Endothelial cell (in vitro differentiated cells): ENCODE measurements around the gene MPZL1. TPM values are rescaled to one million over a fixed set of nuclear protein-coding genes. Genes with fewer than 3 reads are reported as not detected.

Experiments
- DNase-seq: peaks from one replicate; pipeline ENCODE4 v3.0.0; 2021; ENCODE audit warnings: low spot score
- H3K27ac Mint-ChIP-seq: one replicate; pipeline ENCODE4 v1.8.0; 2021; ENCODE audit warnings: mixed read lengths, inconsistent platforms; ENCODE audit not compliant: unreplicated experiment
- H3K27me3 Mint-ChIP-seq: one replicate; pipeline ENCODE4 v1.8.0; 2021; ENCODE audit warnings: mild to moderate bottlenecking, moderate library complexity, mixed read lengths, inconsistent platforms; ENCODE audit not compliant: unreplicated experiment
- H3K36me3 Mint-ChIP-seq: one replicate; pipeline ENCODE4 v1.8.0; 2021; ENCODE audit warnings: mild to moderate bottlenecking, low read depth, mixed read lengths, inconsistent platforms; ENCODE audit not compliant: unreplicated experiment
- H3K4me1 Mint-ChIP-seq: one replicate; pipeline ENCODE4 v1.8.0; 2021; ENCODE audit warnings: mild to moderate bottlenecking, mixed read lengths, inconsistent platforms; ENCODE audit not compliant: unreplicated experiment
- H3K4me3 Mint-ChIP-seq: one replicate; pipeline ENCODE4 v1.8.0; 2021; ENCODE audit warnings: mild to moderate bottlenecking, mixed read lengths, inconsistent platforms; ENCODE audit not compliant: unreplicated experiment
- H3K9me3 Mint-ChIP-seq: one replicate; pipeline ENCODE4 v1.8.0; 2021; ENCODE audit warnings: mixed read lengths, inconsistent platforms; ENCODE audit not compliant: unreplicated experiment
- total RNA-seq: library from RNA; stranded (reverse); fragmentation: NEBNext Ultra II Directional; extraction: Animal tissue kit (Norgen Biotek cat#: 25700); gene quantifications from one replicate; pipeline ENCODE4 v1.2.1, GENCODE V29; 2021; ENCODE audit not compliant: unreplicated experiment
- TF ChIP-seq, protein P1 (sequence below): fragments of 200-600 bp; sonication (generic); IDR thresholded peaks from one replicate; pipeline ENCODE4 v1.5.0; 2021; ENCODE audit warnings: antibody characterized with exemption; ENCODE audit not compliant: unreplicated experiment

Gene MPZL1
- total RNA-seq, 1 donor from 2014 or later: 441 TPM

DNA sequence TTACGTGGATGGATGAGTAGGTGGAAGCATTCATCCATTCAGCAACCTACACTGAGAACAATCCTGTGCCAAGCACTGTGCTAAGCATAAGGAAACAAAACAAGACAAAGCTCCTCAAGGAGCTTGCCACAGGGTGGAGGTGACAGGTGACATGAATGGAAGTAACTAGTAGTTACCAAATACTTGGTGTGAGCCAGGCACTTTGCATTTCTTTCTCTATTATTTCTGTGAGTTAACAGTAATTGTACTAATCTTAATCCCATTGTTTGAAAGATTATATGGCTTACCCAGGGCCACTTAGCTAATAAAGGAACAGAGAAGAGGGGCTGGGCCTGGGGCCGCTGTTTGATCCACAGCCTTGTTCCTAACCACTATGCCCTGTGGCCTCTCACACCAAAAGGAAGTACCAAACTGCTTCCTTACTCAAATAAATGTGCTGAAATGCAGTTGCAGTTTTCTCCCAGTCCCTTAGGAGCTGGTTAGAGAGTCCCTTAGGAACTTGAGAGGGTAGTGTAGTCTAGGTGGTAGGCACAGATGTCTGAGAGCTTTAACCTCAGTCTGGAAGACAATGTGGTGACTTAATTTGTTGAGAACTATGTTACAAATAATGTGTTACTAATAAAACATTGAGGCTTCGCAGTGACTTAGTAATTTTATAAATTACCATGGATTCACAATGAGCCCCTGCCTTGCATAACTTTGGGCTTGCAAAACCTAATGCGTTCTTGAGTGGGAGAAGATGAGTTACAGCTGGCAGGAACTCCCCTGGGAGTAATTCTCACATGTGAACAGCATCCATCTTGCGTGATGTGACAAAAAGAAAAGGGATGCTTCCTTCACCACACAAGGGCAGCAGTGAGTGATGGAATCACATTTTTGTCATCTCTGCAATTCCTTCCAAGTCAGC, 69.8 kb downstream of the MPZL1 start:
- H3K36me3 Mint-ChIP-seq: peaks cover 44% of the 10 kb centered on the region
- no peaks in the 10 kb centered on the region for H3K9me3 Mint-ChIP-seq
- H3K27ac Mint-ChIP-seq: peak overlapping the region; percentile 18
- no peak overlapping the region for H3K4me3 Mint-ChIP-seq
- TF ChIP-seq, protein P1, sequence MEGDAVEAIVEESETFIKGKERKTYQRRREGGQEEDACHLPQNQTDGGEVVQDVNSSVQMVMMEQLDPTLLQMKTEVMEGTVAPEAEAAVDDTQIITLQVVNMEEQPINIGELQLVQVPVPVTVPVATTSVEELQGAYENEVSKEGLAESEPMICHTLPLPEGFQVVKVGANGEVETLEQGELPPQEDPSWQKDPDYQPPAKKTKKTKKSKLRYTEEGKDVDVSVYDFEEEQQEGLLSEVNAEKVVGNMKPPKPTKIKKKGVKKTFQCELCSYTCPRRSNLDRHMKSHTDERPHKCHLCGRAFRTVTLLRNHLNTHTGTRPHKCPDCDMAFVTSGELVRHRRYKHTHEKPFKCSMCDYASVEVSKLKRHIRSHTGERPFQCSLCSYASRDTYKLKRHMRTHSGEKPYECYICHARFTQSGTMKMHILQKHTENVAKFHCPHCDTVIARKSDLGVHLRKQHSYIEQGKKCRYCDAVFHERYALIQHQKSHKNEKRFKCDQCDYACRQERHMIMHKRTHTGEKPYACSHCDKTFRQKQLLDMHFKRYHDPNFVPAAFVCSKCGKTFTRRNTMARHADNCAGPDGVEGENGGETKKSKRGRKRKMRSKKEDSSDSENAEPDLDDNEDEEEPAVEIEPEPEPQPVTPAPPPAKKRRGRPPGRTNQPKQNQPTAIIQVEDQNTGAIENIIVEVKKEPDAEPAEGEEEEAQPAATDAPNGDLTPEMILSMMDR: no peak
- H3K4me1 Mint-ChIP-seq: peaks cover 46% of the 10 kb centered on the region
- peaks cover 5% of the 10 kb centered on the region for H3K27me3 Mint-ChIP-seq
- DNase-seq: no peak

DNA sequence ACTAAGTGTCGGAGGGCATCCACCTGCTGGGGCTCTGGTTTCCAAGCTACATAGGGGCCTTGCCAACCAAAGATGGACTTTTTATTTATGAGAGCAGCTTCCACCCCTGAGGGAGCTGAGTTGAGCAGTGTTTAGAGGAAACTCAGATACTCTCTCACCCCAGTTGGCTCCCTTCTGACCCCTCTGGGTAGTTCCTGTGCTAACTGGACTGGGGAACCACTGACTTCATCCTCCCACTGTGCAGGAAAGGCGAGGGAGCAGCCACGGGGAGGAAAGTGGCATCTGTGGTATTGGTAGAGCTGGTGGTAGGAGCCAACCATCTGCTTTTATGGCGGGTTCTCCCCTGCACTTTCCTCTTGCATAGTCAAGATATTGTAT, 70.4 kb downstream of the MPZL1 start:
- H3K27me3 Mint-ChIP-seq: peaks cover 5% of the 10 kb centered on the region
- H3K4me1 Mint-ChIP-seq: peaks cover 52% of the 10 kb centered on the region

DNA sequence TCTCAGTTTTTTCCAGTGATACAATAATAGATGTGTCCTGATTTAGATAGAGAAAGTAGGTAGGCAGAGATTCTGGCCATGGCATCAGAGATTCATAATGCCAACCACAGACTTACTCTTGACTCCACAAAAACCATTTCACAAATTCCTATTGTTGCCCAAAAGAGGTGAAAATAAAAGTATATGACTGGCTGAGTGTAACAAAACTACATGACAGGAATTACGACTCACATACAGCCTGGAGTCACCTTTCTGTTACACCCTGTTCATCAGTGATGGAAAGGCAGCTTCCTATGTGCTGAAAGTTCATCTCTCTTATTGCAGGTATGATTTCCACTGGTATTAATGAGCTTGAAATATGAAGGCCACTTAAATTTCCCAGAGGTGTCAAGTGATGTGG, 72.3 kb downstream of the MPZL1 start:
- Mint-ChIP-seq H3K4me3 (no peak overlapping the region), H3K4me1 (peaks cover 57% of the 10 kb centered on the region), H3K27ac (peak overlapping the region; percentile 25), H3K36me3 (peaks cover 40% of the 10 kb centered on the region), H3K27me3 (peaks cover 4% of the 10 kb centered on the region), H3K9me3 (no peaks in the 10 kb centered on the region)
- DNase-seq: no peak
- TF ChIP-seq, protein P1: no peak

More for the DNA sequence above, 70.4 kb downstream of the MPZL1 start:
- Mint-ChIP-seq H3K36me3 (peaks cover 49% of the 10 kb centered on the region), H3K4me3 (no peak overlapping the region), H3K9me3 (no peaks in the 10 kb centered on the region), H3K27ac (no peak overlapping the region)
- DNase-seq: no peak
- TF ChIP-seq, protein P1: no peak

DNA sequence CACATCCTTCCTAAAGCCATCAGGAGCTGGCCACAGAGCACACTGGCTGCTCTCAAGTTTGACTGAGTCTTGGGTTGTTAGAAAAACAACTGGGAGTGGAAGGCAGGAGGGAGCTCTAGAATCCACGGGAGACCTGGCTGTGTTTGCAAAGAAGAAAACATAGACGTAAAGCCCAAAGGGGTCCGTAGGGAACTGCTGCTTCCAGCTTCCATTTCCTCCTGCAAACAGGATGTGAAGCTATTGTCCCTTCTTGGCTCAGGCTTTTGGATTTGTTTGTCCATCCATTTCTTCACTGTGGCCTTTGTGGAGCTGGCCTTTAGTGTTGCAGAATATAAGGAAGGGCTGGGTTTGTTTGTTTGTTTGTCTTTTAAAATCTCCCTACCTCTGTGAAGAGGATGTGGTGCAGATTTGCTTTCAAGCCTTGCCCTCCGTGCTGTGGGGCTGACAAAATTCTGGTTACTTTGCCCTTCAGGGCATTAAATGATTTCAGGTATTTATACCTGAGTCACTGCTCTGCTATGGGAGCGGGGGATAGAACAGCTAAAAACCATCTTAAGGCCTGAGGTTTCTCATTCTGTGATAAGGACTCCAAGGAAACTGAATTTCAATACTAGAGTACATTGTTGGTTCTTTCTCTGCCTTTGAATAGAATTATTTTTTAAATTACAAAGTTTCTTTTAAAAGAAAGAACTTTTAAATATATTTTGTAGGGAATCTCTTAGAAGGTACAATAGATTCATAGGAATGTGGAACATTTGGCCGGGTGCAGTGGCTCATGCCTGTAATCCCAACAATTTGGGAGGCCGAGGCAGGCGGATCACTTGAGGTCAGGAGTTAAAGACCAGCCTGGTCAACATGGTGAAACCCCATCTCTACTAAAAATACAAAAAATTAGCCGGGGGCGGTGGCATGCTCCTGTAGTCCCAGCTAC, 74.3 kb downstream of the MPZL1 start:
- peak overlapping the region; percentile 96 for H3K27ac Mint-ChIP-seq
- peak overlapping the region; percentile 47 for H3K4me3 Mint-ChIP-seq
- no peaks in the 10 kb centered on the region for H3K9me3 Mint-ChIP-seq
- peaks cover 29% of the 10 kb centered on the region for H3K36me3 Mint-ChIP-seq
- peaks cover 9% of the 10 kb centered on the region for H3K27me3 Mint-ChIP-seq
- TF ChIP-seq, protein P1: no peak
- peaks cover 57% of the 10 kb centered on the region for H3K4me1 Mint-ChIP-seq
- DNase-seq: peak; percentile 30
